ENCODE results near the gene SLC8A1. TPM values are rescaled to one million over a fixed set of nuclear protein-coding genes. Genes with fewer than 3 reads are reported as not detected.

The SLC8A1 gene
- total RNA-seq = 10 to 100 TPM in 2 of 4 donors, 1 to 10 TPM in 2; 2.2 to 45.0 (median 9.6) TPM

DNA sequence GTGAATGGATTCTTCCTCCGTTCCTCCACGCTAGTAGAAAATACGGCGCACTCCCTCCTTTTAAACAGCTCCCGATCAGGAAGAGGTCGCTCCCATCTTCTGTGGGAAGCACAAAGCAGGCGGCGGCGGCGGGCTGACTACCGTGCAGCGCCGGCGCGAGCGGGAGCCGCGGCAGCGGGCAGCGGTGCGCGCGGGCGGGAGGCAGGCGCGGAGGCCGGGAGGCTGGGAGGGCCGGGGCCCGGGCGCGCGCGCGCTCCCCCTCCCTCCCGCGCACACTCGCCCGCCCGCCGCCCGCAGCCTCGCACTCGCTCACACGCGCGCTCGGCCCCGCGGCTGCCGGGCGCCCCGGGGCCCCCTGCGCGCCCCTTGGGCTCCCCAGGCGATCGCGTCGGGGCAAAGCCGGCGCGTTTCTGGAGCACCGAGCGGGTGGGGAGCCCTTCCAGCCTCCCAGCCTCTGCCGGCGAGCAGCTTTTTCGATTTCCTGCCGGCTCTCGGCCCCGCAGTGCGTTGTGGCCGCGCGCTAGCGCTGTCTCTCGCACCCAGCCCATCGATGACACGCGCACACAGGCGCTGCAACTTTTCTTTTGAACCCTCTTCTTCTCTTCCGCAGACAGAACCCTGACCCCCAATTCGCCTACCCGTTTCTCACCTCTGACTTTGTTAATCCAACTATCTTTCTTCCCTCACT is at the start of gene SLC8A1:
Gene SLC8A1 (minus strand): TSS at position 173 of the 688 bp plus-strand sequence.
- peak within 1 kb of the TSS; percentile 32 to 77 (median 54) for H3K4me3 ChIP-seq

DNA sequence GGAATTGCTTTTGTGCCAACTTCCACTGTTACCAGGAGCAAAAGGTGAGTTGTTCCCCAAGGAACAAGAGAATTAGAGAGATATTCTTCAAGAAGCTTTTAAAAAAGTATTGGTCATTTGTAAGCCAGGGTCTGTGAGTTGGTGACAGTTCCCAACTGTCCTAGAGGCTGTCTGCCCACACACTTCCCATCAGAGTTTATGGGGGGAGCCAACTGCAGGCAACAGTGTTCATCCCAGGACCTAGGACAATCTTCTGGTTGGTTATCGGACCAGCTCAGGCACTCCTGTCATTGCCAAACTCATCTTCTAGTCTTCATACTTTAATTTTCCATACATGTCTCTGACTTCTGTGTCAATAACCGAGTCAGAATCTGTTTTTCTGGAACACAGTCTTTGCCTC is 47.5 kb upstream of the SLC8A1 start:
- no peak overlapping the region for H3K27ac ChIP-seq
- no peaks in the 10 kb centered on the region for H3K9me3 ChIP-seq
- no peak overlapping the region for H3K4me3 ChIP-seq
- no peaks in the 10 kb centered on the region for H3K27me3 ChIP-seq
- DNase-seq = no peak
- 83 to 93% methylated on average over 2 of the region's 2 CpGs for WGBS, 2 donors
- intact Hi-C loops (cut with DNase I) = no loop called here
- H3K4me1 ChIP-seq = no peaks in the 10 kb centered on the region
- TF ChIP-seq, protein P1, sequence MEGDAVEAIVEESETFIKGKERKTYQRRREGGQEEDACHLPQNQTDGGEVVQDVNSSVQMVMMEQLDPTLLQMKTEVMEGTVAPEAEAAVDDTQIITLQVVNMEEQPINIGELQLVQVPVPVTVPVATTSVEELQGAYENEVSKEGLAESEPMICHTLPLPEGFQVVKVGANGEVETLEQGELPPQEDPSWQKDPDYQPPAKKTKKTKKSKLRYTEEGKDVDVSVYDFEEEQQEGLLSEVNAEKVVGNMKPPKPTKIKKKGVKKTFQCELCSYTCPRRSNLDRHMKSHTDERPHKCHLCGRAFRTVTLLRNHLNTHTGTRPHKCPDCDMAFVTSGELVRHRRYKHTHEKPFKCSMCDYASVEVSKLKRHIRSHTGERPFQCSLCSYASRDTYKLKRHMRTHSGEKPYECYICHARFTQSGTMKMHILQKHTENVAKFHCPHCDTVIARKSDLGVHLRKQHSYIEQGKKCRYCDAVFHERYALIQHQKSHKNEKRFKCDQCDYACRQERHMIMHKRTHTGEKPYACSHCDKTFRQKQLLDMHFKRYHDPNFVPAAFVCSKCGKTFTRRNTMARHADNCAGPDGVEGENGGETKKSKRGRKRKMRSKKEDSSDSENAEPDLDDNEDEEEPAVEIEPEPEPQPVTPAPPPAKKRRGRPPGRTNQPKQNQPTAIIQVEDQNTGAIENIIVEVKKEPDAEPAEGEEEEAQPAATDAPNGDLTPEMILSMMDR (IDR thresholded peaks at IDR 0.05) = no peak
- TF ChIP-seq POLR2A (IDR thresholded peaks at IDR 0.05) = no peak
- no peaks in the 10 kb centered on the region for H3K36me3 ChIP-seq

More for the DNA sequence above, at the start of gene SLC8A1:
- no peak for DNase-seq
- 4 to 13% methylated on average over 15 to 28 of the region's 82 CpGs for WGBS, 2 donors
- peaks cover 3 to 29% (median 5%) of the 10 kb centered on the region in 3 donors for H3K4me1 ChIP-seq
- H3K27ac ChIP-seq = peak within 1 kb of the TSS; percentile 62 to 85 (median 76)
- H3K27me3 ChIP-seq = peaks cover 0 to 16% (median 0%) of the 10 kb centered on the region in 4 donors
- H3K36me3 ChIP-seq = no peaks in the 10 kb centered on the region
- no peaks in the 10 kb centered on the region for H3K9me3 ChIP-seq
- intact Hi-C loops (cut with DNase I) = no loop called here
- TF ChIP-seq POLR2A (IDR thresholded peaks at IDR 0.05) = no peak
- TF ChIP-seq, protein P1 (IDR thresholded peaks at IDR 0.05) = no peak

DNA sequence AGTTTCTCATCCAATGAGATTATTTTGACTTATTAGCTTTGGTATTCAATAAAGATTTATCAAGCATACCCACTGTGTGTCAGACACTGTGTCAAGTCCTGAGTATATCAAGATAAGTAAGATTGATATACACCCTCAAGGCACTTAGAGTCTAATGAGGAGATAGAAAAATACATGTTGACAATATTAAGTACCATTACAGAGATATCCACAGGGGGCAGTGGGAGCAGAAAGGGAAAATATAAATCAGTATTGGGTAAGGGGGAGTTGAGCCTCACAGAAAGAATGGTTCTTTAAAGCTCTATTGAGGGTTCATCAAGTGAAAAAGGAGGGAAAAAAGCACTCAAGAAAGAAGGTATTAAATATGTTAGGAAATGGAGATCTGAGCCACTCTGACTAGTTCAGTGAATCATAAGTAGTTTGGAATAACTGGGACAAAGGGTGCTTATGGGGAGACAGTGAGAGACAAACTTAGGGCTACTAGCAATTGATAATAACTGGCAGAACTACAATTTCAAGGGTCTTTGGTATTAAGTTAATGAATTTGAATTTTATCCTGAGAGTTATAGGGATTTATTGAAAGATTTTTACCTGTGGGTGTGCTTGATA is 45.5 kb upstream of the SLC8A1 start:
- intact Hi-C loops (cut with DNase I) = no loop called here
- no peak for TF ChIP-seq POLR2A (IDR thresholded peaks at IDR 0.05)
- TF ChIP-seq, protein P1 (IDR thresholded peaks at IDR 0.05) = no peak
- no peak overlapping the region for H3K27ac ChIP-seq
- no peaks in the 10 kb centered on the region for H3K9me3 ChIP-seq
- H3K4me1 ChIP-seq = no peaks in the 10 kb centered on the region
- H3K36me3 ChIP-seq = no peaks in the 10 kb centered on the region
- H3K4me3 ChIP-seq = no peak overlapping the region
- DNase-seq = no peak
- H3K27me3 ChIP-seq = no peaks in the 10 kb centered on the region

DNA sequence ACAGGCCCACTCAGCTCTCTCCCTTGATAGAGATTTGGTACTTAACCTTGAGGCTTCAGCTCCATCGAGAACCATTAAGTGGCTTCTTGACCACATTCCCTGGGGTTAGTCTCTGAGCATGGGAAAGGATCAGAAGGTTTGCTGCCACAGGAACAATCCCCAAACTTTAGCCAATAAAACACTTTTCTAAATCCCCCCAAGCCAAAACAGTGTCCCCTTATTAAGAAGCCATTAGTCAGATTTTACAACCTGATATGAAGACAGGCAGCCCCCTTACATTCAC is 37.7 kb upstream of the SLC8A1 start:
- WGBS, 2 donors = 29 to 56% methylated on average over 1 of the region's 1 CpG
- peak overlapping the region; percentile 21 to 62 (median 40) for H3K4me3 ChIP-seq
- intact Hi-C loops (cut with DNase I) = no loop called here
- TF ChIP-seq, protein P1 (IDR thresholded peaks at IDR 0.05) = no peak
- no peak for TF ChIP-seq POLR2A (IDR thresholded peaks at IDR 0.05)
- H3K27ac ChIP-seq = peak overlapping the region; percentile 20 to 68 (median 36)
- no peak for DNase-seq
- no peaks in the 10 kb centered on the region for H3K36me3 ChIP-seq
- H3K27me3 ChIP-seq = no peaks in the 10 kb centered on the region
- no peaks in the 10 kb centered on the region for H3K9me3 ChIP-seq
- H3K4me1 ChIP-seq = peaks cover 5 to 26% (median 16%) of the 10 kb centered on the region in 3 donors

DNA sequence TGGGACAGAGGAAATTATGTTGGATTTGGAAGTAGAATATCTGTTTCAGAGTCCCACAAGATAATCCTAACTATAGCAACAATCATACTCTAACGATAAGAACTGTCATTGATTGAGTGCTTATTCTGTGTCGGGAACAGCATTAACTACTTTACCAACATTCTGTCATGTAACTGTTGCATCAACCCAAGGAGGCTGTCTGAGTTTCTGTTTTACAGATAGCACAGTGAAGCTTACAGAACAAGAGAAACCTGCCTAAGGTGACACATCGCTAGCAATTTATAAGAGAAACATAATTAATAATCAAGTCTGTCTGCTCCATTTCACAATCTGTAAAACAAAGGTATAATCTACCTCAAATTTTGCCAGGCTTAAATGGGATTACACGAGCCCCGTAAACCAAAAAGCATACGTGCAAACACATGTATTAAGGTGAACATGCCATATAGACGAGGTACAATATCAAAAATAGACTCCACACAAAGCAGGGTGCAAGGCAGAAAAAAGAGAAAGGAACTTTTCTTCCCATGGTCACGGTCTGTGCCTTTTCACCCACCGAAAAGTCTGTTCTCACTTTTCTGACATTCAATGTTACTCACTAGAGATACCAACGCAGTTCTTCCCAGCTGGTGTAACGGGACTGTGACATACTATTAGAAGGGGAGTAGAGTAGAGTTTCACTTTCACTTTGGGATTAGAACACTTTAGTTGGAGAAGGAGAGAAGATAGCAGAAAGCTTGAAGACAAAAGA is 37.2 kb upstream of the SLC8A1 start:
- no peaks in the 10 kb centered on the region for H3K27me3 ChIP-seq
- peaks cover 5 to 26% (median 16%) of the 10 kb centered on the region in 3 donors for H3K4me1 ChIP-seq
- peak overlapping the region; percentile 21 to 62 (median 40) for H3K4me3 ChIP-seq
- no peaks in the 10 kb centered on the region for H3K36me3 ChIP-seq
- 34 to 36% methylated on average over 11 of the region's 11 CpGs for WGBS, 2 donors
- no peaks in the 10 kb centered on the region for H3K9me3 ChIP-seq
- no peak for DNase-seq
- H3K27ac ChIP-seq = peak overlapping the region; percentile 20 to 68 (median 36)
- intact Hi-C loops (cut with DNase I) = no loop called here
- TF ChIP-seq POLR2A (IDR thresholded peaks at IDR 0.05) = no peak
- TF ChIP-seq, protein P1 (IDR thresholded peaks at IDR 0.05) = no peak
